ENCODE measurements around the gene PITX2. TPM values are rescaled to one million over a fixed set of nuclear protein-coding genes. Genes with fewer than 3 reads are reported as not detected.
"Not testable (repeated sequence)": the region's sequence is repeated elsewhere in the genome, so short reads cannot be mapped to it uniquely, and the experiment has no call there.

Gene PITX2
- total RNA-seq, 2 donors from 2014 or later: 1.1 TPM

- DNase-seq: no peak
Observed at GRCh38 chr4:110586131-110586850, 36.6 kb downstream of the PITX2 start.

GRCh38 chr4:110576696-110577095 lies 46.2 kb downstream of the PITX2 start:
- intact Hi-C loops (cut with DNase I, micrococcal nuclease); DNase-seq; ATAC-seq: not testable (repeated sequence)

More at GRCh38 chr4:110586131-110586850, 36.6 kb downstream of the PITX2 start:
- intact Hi-C loops (cut with DNase I, micrococcal nuclease): no loop called here
- no peak for ATAC-seq

Other genes starting within 250 kb of the PITX2 start
- gene ENPEP, start 146.9 kb downstream of the PITX2 start, total RNA-seq: 1 to 10 TPM; 1.6 to 2.0 TPM